ENCODE results near the gene GIPC1. TPM values are rescaled to one million over a fixed set of nuclear protein-coding genes. Genes with fewer than 3 reads are reported as not detected.

The GIPC1 gene
- total RNA-seq, 2 donors from 2014 or later, result 68.6 to 72.6 TPM

DNA sequence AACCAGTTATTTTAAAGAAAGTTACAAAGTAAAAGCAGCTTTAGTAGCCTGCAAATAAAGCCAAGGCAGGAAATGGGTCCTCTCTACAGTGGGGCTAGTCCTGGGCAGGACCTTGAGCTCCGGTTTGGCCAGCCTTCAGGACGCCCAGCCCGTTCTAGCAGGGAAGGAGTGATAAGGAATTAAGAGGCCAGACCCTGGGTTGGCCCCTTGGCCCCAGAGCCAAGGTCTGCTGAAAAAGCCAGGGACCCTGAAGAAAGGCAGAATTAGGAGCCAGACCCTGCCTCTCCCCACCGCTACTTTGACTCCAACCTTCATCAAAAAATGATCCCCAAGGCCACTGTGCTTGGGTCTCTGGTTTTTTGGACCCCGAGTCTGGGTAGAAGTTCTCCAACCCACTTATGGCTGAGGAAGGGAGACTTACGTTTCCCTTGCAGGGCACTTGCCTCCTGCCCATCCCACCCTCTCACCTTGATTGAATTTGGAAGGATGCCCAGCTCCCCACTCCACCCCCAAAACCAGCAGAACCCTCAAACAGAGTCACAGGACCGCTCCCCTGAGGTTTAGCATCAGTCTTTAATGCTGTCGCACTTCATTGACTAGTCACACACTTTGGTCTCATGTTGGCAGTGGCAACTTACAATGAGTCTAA is 18.4 kb upstream of the GIPC1 start:
- Histone ChIP-seq H3K27me3 (ENCODE audit: control insufficient read depth, insufficient read depth, low read length, poor library complexity, severe bottlenecking) (no peaks in the 10 kb centered on the region), H3K9ac (ENCODE audit: extremely low read depth, low read length, poor library complexity, severe bottlenecking) (no peak overlapping the region), H3K27ac (ENCODE audit: low read depth, low read length) (no peak overlapping the region), H3K4me3 (ENCODE audit: low read length) (no peak overlapping the region), H3K36me3 (ENCODE audit: control insufficient read depth, insufficient read depth, low read length) (peaks cover 39% of the 10 kb centered on the region), H3K4me1 (ENCODE audit: control insufficient read depth, insufficient read depth, low read length) (peaks cover 8% of the 10 kb centered on the region), H3K9me3 (ENCODE audit: control insufficient read depth, low read length) (no peaks in the 10 kb centered on the region)
- WGBS, 2 experiments (ENCODE audit: insufficient coverage in 1 of 2, insufficient read length in 1 of 2), result 93 to 97% methylated on average over 6 to 8 of the region's 8 CpGs
- Mint-ChIP-seq H3K36me3 (ENCODE audit: low read depth) (peaks cover 25% of the 10 kb centered on the region), H3K27me3 (ENCODE audit: insufficient read depth) (no peaks in the 10 kb centered on the region), H3K4me3 (no peak overlapping the region), H3K9me3 (no peaks in the 10 kb centered on the region), H3K4me1 (peaks cover 27% of the 10 kb centered on the region), H3K27ac (no peak overlapping the region)
- no peak for DNase-seq
- TF ChIP-seq, protein P1, sequence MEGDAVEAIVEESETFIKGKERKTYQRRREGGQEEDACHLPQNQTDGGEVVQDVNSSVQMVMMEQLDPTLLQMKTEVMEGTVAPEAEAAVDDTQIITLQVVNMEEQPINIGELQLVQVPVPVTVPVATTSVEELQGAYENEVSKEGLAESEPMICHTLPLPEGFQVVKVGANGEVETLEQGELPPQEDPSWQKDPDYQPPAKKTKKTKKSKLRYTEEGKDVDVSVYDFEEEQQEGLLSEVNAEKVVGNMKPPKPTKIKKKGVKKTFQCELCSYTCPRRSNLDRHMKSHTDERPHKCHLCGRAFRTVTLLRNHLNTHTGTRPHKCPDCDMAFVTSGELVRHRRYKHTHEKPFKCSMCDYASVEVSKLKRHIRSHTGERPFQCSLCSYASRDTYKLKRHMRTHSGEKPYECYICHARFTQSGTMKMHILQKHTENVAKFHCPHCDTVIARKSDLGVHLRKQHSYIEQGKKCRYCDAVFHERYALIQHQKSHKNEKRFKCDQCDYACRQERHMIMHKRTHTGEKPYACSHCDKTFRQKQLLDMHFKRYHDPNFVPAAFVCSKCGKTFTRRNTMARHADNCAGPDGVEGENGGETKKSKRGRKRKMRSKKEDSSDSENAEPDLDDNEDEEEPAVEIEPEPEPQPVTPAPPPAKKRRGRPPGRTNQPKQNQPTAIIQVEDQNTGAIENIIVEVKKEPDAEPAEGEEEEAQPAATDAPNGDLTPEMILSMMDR (conservative IDR thresholded peaks at IDR 0.05), result no peak

DNA sequence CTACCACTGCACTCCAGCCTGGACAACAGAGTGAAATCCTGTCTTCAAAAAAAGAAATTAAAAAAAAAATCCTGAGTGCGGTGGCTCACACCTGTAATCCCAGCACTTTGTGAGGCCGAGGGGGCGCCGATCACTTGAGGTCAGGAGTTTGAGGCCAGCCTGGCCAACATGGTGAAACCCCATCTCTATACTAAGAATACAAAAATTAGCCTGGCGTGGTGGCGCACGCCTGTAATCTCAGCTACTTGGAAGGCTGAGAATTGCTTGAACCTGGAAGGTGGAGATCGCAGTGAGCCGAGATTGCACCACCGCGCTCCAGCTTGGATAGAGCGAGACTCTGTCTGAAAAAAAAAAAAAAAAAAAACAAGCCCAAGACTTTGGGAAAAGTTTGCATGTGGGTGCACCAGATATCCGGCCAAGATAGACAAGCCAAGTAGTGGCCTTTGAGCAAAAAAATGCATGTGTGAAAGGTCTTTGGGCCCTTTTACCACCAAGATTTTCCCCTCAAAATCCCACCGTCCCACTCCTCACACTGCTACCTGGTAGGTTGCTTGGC is 16.6 kb upstream of the GIPC1 start:
- TF ChIP-seq, protein P1 (conservative IDR thresholded peaks at IDR 0.05), result no peak
- no peaks in the 10 kb centered on the region for H3K27me3 ChIP-seq (ENCODE audit: control insufficient read depth, insufficient read depth, low read length, poor library complexity, severe bottlenecking)

DNA sequence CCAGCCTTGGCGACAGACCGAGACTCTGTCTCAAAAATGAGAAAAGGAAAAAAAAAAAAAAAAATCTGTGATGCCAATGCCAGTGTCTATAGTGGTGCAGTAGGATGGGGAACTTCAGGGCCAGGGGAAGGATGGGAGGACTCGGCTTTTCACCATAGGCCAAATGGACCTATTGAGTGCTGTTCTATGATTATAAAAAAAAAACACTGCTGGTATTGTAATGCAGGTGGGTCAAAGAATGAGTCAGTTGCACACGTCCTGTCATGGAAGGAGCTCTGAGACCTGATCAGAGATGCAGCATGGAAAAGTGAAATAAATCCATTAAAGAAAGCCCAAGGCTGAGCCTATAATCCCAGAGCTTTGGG is 15.3 kb upstream of the GIPC1 start:
- Histone ChIP-seq H3K36me3 (ENCODE audit: control insufficient read depth, insufficient read depth, low read length) (peaks cover 31% of the 10 kb centered on the region), H3K27ac (ENCODE audit: low read depth, low read length) (no peak overlapping the region), H3K4me1 (ENCODE audit: control insufficient read depth, insufficient read depth, low read length) (peaks cover 3% of the 10 kb centered on the region), H3K9me3 (ENCODE audit: control insufficient read depth, low read length) (no peaks in the 10 kb centered on the region), H3K9ac (ENCODE audit: extremely low read depth, low read length, poor library complexity, severe bottlenecking) (no peak overlapping the region), H3K4me3 (ENCODE audit: low read length) (no peak overlapping the region), H3K27me3 (ENCODE audit: control insufficient read depth, insufficient read depth, low read length, poor library complexity, severe bottlenecking) (no peaks in the 10 kb centered on the region)
- TF ChIP-seq, protein P1 (conservative IDR thresholded peaks at IDR 0.05), result no peak
- peaks cover 18% of the 10 kb centered on the region for H3K4me1 Mint-ChIP-seq
- no peak for DNase-seq
- H3K36me3 Mint-ChIP-seq (ENCODE audit: low read depth), result peaks cover 18% of the 10 kb centered on the region
- H3K27me3 Mint-ChIP-seq (ENCODE audit: insufficient read depth), result no peaks in the 10 kb centered on the region
- H3K27ac Mint-ChIP-seq, result no peak overlapping the region
- 88 to 95% methylated on average over 4 of the region's 4 CpGs for WGBS, 2 experiments (ENCODE audit: insufficient coverage in 1 of 2, insufficient read length in 1 of 2)
- H3K4me3 Mint-ChIP-seq, result no peak overlapping the region
- H3K9me3 Mint-ChIP-seq, result no peaks in the 10 kb centered on the region

More for the DNA sequence above, 16.6 kb upstream of the GIPC1 start:
- DNase-seq, result no peak
- Histone ChIP-seq H3K9ac (ENCODE audit: extremely low read depth, low read length, poor library complexity, severe bottlenecking) (no peak overlapping the region), H3K4me1 (ENCODE audit: control insufficient read depth, insufficient read depth, low read length) (peaks cover 8% of the 10 kb centered on the region), H3K27ac (ENCODE audit: low read depth, low read length) (no peak overlapping the region), H3K4me3 (ENCODE audit: low read length) (no peak overlapping the region), H3K9me3 (ENCODE audit: control insufficient read depth, low read length) (no peaks in the 10 kb centered on the region), H3K36me3 (ENCODE audit: control insufficient read depth, insufficient read depth, low read length) (peaks cover 39% of the 10 kb centered on the region)
- H3K27me3 Mint-ChIP-seq (ENCODE audit: insufficient read depth), result no peaks in the 10 kb centered on the region
- H3K36me3 Mint-ChIP-seq (ENCODE audit: low read depth), result peaks cover 25% of the 10 kb centered on the region
- no peaks in the 10 kb centered on the region for H3K9me3 Mint-ChIP-seq
- 95 to 96% methylated on average over 10 to 14 of the region's 14 CpGs for WGBS, 2 experiments (ENCODE audit: insufficient coverage in 1 of 2, insufficient read length in 1 of 2)
- H3K27ac Mint-ChIP-seq, result no peak overlapping the region
- H3K4me1 Mint-ChIP-seq, result peaks cover 27% of the 10 kb centered on the region
- no peak overlapping the region for H3K4me3 Mint-ChIP-seq
